Nephron (organoid): ENCODE measurements around the gene SPATS2L.

Source experiments
- H3K27ac Mint-ChIP-seq, 3 experiments: 2 replicates each; pipeline ENCODE4 v1.8.0; 2020; ENCODE audit warnings: mixed read lengths in 3 of 3, mild to moderate bottlenecking in 2 of 3, moderate library complexity in 1 of 3
- H3K27me3 Mint-ChIP-seq: 2 replicates; pipeline ENCODE4 v1.8.0; 2021; ENCODE audit warnings: low read depth, mild to moderate bottlenecking, moderate library complexity, mixed read lengths
- H3K36me3 Mint-ChIP-seq: 2 replicates; pipeline ENCODE4 v1.8.0; 2020; ENCODE audit warnings: low read depth, mixed read lengths
- H3K4me1 Mint-ChIP-seq: 2 replicates; pipeline ENCODE4 v1.8.0; 2020; ENCODE audit warnings: mixed read lengths
- H3K4me3 Mint-ChIP-seq, 3 experiments: 2 replicates each; pipeline ENCODE4 v1.8.0; 2020; ENCODE audit warnings: mild to moderate bottlenecking in 3 of 3, mixed read lengths in 3 of 3, moderate library complexity in 2 of 3
- H3K9me3 Mint-ChIP-seq: 2 replicates; pipeline ENCODE4 v1.8.0; 2020; ENCODE audit warnings: mixed read lengths
- TF ChIP-seq, protein P1 (sequence below), 3 experiments: fragments of 200-600 bp; sonication (generic); IDR thresholded peaks; one replicate each; pipeline ENCODE4 v1.5.0; 2021; ENCODE audit warnings: antibody characterized with exemption in 3 of 3; ENCODE audit not compliant: unreplicated experiment in 3 of 3

Gene SPATS2L

DNA sequence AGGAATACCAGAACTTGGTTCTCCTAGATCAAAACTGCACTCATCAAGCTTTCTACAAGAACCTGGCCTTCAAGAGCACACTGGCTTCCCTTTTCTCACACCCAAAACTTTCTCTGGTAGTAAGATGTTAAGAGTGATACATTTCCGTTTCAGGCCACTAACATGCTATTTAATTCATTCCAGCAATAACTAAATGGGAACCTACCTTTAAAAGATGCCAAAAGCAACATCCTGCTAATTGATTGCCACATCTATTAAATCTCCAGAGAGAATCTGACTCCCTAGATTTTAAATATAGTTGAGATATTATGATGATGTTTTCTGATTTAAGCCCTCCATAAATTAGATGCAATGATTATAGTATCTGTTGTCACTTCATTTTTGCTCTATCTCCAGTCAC, 131.8 kb downstream of the SPATS2L start:
- Mint-ChIP-seq H3K36me3 (peaks cover 74% of the 10 kb centered on the region), H3K4me1 (peaks cover 36% of the 10 kb centered on the region), H3K27me3 (no peaks in the 10 kb centered on the region), H3K27ac (no peak overlapping the region), H3K4me3 (no peak overlapping the region), H3K9me3 (peaks cover 3% of the 10 kb centered on the region)
- TF ChIP-seq, protein P1, sequence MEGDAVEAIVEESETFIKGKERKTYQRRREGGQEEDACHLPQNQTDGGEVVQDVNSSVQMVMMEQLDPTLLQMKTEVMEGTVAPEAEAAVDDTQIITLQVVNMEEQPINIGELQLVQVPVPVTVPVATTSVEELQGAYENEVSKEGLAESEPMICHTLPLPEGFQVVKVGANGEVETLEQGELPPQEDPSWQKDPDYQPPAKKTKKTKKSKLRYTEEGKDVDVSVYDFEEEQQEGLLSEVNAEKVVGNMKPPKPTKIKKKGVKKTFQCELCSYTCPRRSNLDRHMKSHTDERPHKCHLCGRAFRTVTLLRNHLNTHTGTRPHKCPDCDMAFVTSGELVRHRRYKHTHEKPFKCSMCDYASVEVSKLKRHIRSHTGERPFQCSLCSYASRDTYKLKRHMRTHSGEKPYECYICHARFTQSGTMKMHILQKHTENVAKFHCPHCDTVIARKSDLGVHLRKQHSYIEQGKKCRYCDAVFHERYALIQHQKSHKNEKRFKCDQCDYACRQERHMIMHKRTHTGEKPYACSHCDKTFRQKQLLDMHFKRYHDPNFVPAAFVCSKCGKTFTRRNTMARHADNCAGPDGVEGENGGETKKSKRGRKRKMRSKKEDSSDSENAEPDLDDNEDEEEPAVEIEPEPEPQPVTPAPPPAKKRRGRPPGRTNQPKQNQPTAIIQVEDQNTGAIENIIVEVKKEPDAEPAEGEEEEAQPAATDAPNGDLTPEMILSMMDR (IDR thresholded peaks at IDR 0.05; ENCODE audit: unreplicated experiment in 3 of 3): no peak

DNA sequence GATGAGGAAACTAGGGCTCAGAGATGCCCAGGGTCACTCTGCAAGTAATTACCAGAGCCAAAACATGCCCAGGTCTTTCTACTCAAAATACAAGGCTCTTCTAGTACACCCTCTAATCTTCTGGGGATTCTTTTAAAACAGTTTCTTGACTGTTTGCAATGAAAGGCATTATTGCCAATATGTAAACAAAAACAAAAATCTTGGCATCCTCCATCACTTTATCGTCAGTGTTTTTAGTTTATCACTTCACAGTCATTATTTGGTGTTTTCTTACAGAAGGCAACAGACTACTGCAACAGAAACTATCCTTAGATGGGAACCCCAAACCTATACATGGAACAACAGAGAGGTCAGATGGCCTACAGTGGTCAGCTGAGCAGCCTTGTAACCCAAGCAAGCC, 132.4 kb downstream of the SPATS2L start:
- TF ChIP-seq, protein P1 (IDR thresholded peaks at IDR 0.05; ENCODE audit: unreplicated experiment in 3 of 3): no peak
- Mint-ChIP-seq H3K4me3 (no peak overlapping the region), H3K27me3 (no peaks in the 10 kb centered on the region), H3K36me3 (peaks cover 79% of the 10 kb centered on the region), H3K4me1 (peaks cover 42% of the 10 kb centered on the region), H3K9me3 (peaks cover 3% of the 10 kb centered on the region), H3K27ac (no peak overlapping the region)

DNA sequence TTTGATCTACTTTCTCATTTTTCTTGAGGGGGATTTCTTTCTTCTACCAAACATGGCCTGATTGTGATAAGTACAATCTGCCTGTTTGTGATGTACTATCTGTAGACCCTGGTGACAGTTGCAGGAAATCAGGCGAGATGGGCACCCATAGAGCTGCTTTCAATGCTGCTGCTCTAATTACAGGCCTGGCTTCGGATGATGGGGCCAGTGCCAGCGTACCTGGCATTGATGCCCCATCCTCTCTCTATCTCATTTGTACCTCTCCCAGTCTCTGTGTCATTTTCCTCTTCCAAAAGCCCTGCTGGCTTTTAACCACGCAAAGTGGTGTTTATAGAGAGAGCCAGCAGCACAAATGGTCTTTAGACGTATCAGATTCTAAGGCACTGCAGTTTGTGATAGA, 133.5 kb downstream of the SPATS2L start:
- Mint-ChIP-seq H3K27ac (peak overlapping the region in 1 of 3 experiments; percentile 25), H3K4me1 (peaks cover 48% of the 10 kb centered on the region), H3K36me3 (peaks cover 86% of the 10 kb centered on the region), H3K4me3 (no peak overlapping the region), H3K9me3 (peaks cover 3% of the 10 kb centered on the region), H3K27me3 (no peaks in the 10 kb centered on the region)
- TF ChIP-seq, protein P1 (IDR thresholded peaks at IDR 0.05; ENCODE audit: unreplicated experiment in 3 of 3): no peak

DNA sequence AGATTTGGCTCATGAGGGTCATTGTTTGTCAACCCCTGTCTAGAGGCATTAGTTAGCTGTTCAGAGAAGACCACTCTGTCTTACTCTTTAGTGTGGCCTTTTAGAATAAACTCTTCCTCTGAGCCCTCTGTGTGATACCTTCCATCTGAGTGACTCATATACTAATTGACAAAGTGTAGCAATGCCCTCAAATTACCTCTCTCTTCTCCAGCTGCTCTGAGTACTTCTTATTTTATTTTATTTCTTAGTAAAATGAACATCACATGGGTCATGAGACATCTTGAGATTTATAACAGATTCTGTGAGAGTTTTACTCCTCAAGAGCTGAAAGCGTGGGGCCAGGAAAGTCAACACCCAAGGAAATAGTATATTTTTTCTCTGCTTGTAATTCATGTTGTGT, 136.0 kb downstream of the SPATS2L start:
- H3K9me3 Mint-ChIP-seq: no peaks in the 10 kb centered on the region
- H3K4me3 Mint-ChIP-seq: no peak overlapping the region
- no peaks in the 10 kb centered on the region for H3K27me3 Mint-ChIP-seq
- peak overlapping the region in 2 of 3 experiments; percentile 41 to 76 for H3K27ac Mint-ChIP-seq
- TF ChIP-seq, protein P1 (IDR thresholded peaks at IDR 0.05; ENCODE audit: unreplicated experiment in 3 of 3): no peak
- H3K4me1 Mint-ChIP-seq: peaks cover 63% of the 10 kb centered on the region
- H3K36me3 Mint-ChIP-seq: peaks cover 82% of the 10 kb centered on the region

DNA sequence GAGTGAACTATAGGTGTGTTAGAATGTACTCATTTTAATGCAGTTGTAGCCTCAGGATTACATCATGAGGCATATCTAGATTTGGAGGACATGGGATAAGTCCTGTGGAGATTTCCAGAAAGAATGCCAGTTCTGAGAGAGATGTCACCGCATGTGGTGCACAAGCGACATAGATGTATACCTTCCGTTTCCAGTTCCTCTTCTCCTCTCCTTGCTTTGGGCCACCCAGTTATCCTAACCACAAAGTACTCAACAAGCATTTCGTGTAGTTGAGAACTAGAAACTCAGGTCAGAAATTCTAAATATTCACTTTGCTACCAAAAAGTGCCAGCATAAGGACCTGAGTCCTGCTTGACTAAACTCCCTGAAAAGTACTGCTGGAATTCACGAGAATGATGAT, 136.9 kb downstream of the SPATS2L start:
- peaks cover 73% of the 10 kb centered on the region for H3K36me3 Mint-ChIP-seq
- no peak overlapping the region for H3K4me3 Mint-ChIP-seq
- TF ChIP-seq, protein P1 (IDR thresholded peaks at IDR 0.05; ENCODE audit: unreplicated experiment in 3 of 3): no peak
- no peaks in the 10 kb centered on the region for H3K27me3 Mint-ChIP-seq
- H3K27ac Mint-ChIP-seq: peak overlapping the region; percentile 41 to 84 (median 50)
- H3K9me3 Mint-ChIP-seq: no peaks in the 10 kb centered on the region
- H3K4me1 Mint-ChIP-seq: peaks cover 66% of the 10 kb centered on the region

DNA sequence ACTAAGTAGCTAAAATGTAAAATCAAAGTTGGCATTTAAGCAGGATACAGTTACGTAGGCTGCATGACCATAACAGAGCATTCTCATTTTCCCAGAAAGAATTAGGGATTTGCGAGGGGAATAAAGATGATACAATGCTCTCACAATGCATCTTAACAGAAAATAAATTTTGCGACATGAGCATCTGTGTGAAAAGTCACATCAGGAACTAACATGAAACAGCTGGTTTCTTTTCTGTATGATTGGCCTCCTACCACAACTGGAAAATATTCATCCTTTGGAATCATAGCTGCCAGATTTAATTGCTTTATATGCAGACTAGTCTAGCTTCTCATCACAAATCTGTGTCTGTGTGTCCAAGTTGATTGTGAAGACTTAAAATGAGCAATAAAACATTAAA, 137.4 kb downstream of the SPATS2L start:
- Mint-ChIP-seq H3K9me3 (no peaks in the 10 kb centered on the region), H3K4me3 (no peak overlapping the region)

More for the DNA sequence above, 137.4 kb downstream of the SPATS2L start:
- TF ChIP-seq, protein P1 (IDR thresholded peaks at IDR 0.05; ENCODE audit: unreplicated experiment in 3 of 3): no peak
- Mint-ChIP-seq H3K36me3 (peaks cover 68% of the 10 kb centered on the region), H3K27ac (peak overlapping the region; percentile 41 to 84 (median 50)), H3K27me3 (no peaks in the 10 kb centered on the region), H3K4me1 (peaks cover 71% of the 10 kb centered on the region)
